Stimulated activated CD4-positive, alpha-beta T cell treated with anti-CD3 and anti-CD28 coated beads, TNF-alpha, amount 100 ng/mL, for 1 hour (primary cell): ENCODE data around the gene TDRD9.
"Not testable (repeated sequence)": the region's sequence is repeated elsewhere in the genome, so short reads cannot be mapped to it uniquely, and the experiment has no call there.

ENCODE experiments used
- DNase-seq, 3 donors: peaks; one replicate each; pipeline ENCODE4 v3.0.0-alpha.2; 2020; ENCODE audit warnings: low read depth in 3 of 3, low spot score in 1 of 3

Gene TDRD9, protein sequence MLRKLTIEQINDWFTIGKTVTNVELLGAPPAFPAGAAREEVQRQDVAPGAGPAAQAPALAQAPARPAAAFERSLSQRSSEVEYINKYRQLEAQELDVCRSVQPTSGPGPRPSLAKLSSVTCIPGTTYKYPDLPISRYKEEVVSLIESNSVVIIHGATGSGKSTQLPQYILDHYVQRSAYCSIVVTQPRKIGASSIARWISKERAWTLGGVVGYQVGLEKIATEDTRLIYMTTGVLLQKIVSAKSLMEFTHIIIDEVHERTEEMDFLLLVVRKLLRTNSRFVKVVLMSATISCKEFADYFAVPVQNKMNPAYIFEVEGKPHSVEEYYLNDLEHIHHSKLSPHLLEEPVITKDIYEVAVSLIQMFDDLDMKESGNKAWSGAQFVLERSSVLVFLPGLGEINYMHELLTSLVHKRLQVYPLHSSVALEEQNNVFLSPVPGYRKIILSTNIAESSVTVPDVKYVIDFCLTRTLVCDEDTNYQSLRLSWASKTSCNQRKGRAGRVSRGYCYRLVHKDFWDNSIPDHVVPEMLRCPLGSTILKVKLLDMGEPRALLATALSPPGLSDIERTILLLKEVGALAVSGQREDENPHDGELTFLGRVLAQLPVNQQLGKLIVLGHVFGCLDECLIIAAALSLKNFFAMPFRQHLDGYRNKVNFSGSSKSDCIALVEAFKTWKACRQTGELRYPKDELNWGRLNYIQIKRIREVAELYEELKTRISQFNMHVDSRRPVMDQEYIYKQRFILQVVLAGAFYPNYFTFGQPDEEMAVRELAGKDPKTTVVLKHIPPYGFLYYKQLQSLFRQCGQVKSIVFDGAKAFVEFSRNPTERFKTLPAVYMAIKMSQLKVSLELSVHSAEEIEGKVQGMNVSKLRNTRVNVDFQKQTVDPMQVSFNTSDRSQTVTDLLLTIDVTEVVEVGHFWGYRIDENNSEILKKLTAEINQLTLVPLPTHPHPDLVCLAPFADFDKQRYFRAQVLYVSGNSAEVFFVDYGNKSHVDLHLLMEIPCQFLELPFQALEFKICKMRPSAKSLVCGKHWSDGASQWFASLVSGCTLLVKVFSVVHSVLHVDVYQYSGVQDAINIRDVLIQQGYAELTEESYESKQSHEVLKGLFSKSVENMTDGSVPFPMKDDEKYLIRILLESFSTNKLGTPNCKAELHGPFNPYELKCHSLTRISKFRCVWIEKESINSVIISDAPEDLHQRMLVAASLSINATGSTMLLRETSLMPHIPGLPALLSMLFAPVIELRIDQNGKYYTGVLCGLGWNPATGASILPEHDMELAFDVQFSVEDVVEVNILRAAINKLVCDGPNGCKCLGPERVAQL (N-terminal part only)

GRCh38 chr14:103928011-103928890 is at the start of gene TDRD9:
TDRD9 (plus strand) TSS chr14:103928456; CDS start chr14:103928510, 54 bp downstream.
- DNase-seq, result no peak

DNA sequence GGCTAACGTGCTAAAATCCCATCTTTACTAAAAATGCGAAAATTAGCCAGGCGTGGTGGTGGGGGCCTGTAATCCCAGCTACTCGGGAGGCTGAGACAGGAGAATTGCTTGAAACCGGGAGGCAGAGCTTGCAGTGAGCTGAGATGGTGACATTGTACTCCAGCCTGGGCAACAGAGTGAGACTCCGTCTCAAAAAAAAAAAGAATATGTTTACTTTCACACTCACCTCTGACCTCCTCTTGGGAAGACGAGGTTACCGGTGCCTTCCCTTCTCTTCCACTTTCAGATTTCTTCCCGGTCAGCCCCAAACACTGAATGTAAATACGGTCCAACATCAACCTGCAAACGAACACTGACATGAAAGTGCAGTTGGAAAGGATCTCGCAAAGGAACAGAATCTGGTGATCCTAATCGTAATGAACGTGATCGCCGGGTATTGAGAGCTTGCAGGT is 49.1 kb upstream of the TDRD9 start:
- DNase-seq, result no peak

GRCh38 chr14:103879570-103880347 is 48.5 kb upstream of the TDRD9 start:
- DNase-seq, result no peak

DNA sequence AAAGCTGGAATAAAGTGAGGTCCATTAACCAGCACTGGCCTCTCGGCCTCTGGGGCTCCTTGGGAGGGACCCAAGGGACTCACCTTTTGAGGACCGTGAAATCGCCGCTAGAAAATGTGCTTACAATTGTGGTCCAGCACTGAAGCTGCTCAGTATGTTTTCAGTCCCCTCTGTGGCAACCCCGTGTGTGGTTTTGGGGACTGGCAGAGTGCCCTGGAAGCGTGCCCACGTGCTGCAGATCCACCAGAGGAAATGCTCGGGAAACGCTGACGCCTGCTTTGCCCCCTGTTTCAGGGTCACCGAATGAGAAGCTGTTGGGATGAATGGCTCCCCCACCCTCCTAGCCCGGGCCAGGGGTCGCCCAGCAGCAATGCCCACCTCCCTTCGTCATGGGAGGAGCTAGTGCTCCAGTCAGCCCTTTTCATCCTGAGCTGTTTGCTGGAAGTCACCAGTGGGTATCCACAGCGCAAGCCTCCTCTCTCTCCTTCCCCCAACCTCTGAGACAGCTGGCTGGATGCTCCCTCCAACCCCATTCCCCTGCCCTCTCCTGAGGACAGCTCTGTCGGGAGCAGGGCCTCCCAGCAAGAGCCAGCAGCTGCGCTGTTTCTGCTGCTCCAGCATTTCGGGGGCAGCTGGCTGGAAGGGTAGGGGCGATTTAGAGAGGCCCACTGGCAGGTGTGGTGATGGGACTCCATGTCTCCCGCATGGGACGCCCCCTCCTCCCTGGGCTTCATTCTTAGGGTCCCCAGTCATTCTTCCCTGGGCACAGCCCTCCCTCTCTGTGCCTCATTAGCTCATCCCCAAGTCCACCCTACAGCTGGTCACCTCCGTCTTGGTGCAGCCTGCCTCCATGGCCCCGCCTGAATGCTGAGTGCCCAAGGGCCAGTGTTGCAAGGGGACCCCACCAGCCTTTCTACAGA is 47.6 kb upstream of the TDRD9 start:
- no peak for DNase-seq

DNA sequence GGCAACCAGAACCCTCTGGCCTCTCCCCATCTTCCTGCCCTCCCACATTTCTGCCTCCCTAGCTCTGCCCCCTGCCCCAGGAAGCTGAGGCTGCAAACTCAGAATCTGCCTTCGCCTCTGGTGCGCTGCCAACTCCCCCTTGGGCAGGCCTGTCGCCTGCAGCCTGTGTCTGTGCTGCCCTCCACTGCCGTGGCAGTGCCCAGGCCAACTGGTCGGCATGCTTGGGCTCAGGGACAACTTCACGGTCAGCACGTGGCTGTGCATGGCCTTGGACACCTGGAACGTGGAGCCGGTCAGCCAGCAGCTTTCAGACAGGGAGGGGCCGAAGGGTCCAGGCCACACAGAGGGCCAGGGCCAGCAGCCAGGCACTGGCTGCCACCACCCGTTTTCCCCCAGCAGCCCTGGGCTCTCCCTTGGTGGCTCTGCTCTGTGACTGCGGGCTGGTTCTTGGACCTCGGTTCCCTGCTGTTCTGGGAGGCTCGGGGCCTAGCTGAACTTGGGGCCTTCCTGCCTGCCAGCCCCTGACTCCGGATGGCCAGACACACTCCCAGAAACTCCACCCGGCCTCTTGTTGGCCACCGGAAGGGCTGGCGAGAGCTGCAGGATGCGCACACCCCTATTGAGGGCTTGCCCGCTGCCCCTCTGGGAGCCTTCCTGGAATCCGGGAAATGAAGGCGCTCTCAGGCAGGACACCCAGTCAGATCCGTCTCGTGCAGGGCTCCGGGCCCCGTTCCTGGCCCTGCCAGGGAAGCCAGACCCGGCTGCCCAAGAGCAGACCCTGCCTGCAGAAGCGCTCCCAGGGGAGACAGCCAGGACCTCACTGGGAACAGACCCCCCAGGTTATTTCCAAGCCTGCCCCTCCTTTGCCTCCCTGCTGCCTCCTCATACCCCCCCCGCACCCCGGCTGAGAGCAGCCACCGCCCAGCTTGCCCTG is 46.7 kb upstream of the TDRD9 start:
- no peak for DNase-seq

DNA sequence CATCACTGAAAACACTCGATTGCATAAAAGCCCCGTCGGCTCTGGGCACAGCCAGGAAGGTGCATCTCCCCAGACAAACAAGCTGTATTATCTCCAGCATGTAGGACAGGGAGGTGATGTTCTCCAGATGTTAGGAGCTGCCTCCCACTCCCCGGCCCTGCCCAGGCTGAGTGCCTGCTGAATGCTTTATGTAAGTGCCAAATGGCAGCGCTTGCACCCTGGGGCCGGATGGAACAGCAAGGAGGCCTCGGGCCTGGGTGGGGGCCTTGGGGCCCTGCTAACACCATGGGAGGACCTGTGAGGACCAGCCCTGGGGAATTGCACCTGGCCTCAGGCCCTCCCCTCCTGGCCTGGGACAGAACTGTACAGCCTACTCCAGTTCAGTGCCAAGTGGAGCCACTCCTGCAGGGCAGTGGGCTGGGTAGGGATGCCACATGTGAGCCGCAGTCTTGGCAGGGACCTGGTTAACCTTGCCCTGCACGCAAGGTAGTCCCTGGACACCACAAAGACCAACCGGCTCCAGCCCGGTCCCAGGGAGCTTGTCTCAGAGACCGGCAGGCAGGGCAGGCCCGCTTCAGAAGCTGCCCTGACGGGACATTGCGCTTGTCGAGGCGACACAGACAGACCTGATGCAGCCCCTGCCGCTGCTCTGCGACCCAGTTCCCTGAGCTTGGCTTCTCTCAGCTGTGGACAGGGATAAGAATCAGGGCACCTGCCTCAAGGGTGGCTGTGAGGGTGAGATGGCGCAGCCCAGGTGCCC is 45.6 kb upstream of the TDRD9 start:
- DNase-seq, result no peak

- DNase-seq, result no peak
These were observed 45.1 kb upstream of the TDRD9 start for GRCh38 chr14:103883263-103883523.

GRCh38 chr14:103884854-103885253 is 43.4 kb upstream of the TDRD9 start:
- no peak for DNase-seq

DNA sequence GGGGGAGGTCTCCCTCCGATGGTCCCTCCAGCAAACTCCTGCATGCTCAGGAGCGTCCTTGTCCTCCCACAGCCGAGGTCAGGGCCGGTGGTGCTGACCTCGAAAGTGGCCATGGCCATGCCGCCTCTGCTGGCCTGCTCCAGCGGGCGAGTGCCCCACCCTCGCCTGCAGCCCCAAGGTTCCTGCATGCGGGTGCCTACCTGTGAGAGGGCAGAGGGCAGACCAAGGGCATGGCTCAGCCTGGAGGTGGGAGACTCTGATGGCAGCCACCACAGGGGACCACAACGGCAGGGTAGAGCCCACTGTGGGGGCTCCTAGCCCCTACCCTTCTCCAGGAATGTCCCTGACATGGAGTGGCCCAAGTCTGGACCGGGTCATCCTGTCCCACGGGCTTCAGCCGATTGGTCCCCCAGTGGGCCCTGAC is 42.7 kb upstream of the TDRD9 start:
- no peak for DNase-seq

GRCh38 chr14:103886304-103887169 is 41.7 kb upstream of the TDRD9 start:
- DNase-seq, result no peak

DNA sequence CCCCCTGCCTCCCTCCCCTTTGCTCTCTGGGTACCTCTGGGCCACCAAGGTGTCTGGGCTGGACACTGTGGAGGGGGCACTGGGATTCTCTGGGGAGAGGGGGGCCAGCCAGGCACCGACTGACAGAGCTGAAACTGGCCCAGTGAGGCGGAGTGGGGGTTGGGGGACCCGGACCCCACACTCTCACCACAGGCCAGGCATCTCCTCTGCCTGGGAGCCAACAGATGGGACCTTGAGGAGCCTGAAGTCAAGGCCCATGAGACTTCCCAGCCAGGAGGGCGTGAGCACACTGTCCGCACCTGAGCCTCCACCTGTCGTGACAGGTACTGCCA is 41.1 kb upstream of the TDRD9 start:
- DNase-seq, result no peak

DNA sequence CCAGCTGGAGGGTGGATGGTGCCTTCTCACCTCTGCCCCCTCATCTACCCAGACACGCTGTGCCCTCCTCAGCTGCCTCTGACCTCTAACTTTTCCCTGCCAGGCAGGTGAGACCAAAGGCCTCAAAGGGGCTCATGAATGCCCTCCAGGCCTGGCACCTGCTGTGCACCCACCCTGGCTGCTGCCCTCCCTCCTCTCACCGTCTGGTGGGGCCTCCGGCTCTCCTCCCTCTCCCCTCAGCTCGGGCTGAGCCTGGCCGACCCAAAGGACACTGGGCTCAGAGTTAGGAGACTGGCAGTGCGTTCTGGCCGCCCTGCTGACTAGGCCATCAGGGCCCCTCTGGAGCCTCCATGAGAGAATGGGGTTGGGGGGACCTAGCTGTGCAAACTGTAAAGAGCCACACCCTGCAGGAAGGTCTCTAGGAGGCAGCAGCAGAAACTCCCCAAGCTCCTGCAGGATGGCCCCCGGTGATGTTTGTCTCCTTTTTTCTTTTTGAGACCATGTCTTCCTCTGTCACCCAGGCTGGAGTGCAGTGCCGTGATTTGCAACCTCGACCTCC is 40.6 kb upstream of the TDRD9 start:
- no peak for DNase-seq

DNA sequence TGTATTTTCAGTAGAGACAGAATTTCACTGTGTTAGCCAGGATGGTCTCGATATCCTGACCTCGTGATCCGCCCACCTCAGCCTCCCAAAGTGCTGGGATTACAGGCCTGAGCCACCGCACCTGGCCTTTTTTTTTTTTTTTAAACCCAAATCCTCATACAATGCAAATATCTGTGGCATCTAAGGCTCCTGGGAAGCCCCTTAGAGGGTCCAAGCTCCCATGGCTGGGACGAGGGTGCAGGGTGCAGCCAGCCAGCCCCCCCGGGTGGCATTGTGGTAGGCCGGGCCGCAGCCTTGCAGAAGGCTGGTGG is 39.3 kb upstream of the TDRD9 start:
- not testable (repeated sequence) for DNase-seq

- no peak for DNase-seq
These were observed 38.8 kb upstream of the TDRD9 start for GRCh38 chr14:103889313-103890051.

DNA sequence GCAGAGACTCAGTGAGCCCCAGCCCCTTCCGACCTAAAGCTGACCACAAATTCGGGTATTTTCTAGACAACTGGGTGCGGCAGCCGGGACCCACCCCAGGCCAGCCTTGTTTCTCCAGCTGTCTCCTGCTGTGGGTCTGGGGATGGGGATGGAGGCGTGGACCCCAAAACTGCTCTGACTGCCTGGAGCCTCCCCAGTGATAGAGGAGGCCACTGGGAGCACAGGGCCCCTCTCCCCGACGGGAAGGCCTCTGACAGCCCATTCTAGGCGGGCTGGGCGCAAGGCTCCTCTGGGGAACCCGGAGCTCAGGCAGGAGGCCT is 38.2 kb upstream of the TDRD9 start:
- no peak for DNase-seq
